NAMALWA (cell line): ENCODE measurements around the gene ZDHHC16.
"Not testable (repeated sequence)": the region's sequence is repeated elsewhere in the genome, so short reads cannot be mapped to it uniquely, and the experiment has no call there.

Experiments used
- DNase-seq: peaks from one replicate; pipeline ENCODE4 v3.0.0-alpha.2; 2015; ENCODE audit warnings: low spot score

ZDHHC16 gene

DNA sequence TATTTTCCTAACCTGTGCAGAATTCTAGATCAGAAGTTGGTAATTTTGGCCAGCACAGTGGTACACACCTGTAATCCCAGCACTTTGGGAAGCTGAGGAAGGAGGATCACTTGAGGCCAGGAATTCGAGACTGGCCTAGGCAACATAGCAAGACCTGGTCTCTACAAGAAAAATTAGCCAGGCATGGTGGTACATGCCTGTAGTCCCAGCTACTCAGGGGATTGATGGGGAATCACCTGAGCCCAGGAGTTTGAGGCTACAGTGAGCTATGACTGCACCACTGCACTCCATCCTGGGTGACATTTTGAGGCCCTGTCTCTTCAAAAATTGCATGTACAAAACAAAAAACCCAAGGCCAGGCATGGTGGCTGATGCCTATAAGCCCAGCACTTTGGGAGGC lies 11.4 kb upstream of the ZDHHC16 start:
- no peak for DNase-seq

- no peak for DNase-seq
Measured at GRCh38 chr10:97435211-97435610, 10.8 kb upstream of the ZDHHC16 start.

DNA sequence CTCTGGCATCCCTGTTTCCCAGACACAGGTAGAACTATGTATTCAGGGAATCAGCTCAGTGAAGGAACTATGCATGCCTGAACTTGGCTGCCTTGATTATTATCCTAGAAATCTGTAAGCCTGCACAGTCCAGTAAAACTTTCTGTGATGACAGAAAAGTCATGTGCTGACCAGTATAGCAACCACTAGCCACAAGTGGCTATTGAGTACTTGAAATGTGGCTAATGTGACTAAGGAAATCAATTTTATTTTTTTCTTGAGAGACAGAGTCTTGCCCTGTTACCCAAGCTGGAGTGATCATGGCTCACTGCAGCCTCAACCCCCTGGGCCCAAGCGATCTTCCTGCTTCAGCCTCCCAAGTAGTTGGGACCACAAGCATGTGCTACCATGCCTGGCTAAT lies 3.7 kb upstream of the ZDHHC16 start:
- no peak for DNase-seq

GRCh38 chr10:97444212-97444611 lies 1.8 kb upstream of the ZDHHC16 start:
- DNase-seq = no peak

DNA sequence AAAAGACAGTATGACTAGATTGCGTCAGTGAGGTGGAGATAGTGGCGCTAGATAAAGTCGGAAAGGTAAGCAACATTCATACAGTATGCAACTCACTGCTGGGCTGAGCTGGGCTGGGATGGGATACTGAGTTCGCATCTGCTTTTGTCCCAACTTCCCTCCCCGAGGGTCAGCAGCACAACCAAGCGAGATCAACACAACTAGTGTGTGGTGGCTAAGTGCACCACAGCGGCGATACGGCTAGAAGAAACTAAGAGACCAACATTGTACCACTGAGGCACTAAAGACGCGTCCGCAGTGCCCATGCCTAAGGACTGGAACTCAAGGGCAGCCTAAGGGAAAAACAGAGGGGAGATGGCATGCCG lies 636 bp upstream of the ZDHHC16 start:
- no peak for DNase-seq

GRCh38 chr10:97450828-97451227 lies 4.9 kb downstream of the ZDHHC16 start:
- no peak for DNase-seq

- DNase-seq = no peak
Measured at GRCh38 chr10:97451605-97452004, 5.6 kb downstream of the ZDHHC16 start.

DNA sequence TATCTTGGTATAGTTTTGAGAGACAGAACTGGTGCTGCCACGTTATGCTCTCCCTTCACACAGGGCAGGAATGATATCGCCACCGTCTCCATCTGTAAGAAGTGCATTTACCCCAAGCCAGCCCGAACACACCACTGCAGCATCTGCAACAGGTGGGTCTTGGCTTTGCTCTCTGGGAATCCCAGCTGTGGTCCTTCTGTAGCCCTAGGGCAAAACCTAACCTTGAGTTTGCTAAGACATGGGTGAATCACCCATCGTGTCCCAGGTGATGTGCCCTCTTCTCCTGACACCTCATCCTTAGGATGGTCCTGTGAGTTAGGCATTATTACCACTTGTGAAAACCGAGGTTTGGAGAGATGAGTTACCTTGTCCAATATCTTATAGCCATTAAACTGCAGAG lies 6.4 kb downstream of the ZDHHC16 start:
- DNase-seq = no peak

- no peak for DNase-seq
Measured at GRCh38 chr10:97454330-97455036, 8.5 kb downstream of the ZDHHC16 start.

DNA sequence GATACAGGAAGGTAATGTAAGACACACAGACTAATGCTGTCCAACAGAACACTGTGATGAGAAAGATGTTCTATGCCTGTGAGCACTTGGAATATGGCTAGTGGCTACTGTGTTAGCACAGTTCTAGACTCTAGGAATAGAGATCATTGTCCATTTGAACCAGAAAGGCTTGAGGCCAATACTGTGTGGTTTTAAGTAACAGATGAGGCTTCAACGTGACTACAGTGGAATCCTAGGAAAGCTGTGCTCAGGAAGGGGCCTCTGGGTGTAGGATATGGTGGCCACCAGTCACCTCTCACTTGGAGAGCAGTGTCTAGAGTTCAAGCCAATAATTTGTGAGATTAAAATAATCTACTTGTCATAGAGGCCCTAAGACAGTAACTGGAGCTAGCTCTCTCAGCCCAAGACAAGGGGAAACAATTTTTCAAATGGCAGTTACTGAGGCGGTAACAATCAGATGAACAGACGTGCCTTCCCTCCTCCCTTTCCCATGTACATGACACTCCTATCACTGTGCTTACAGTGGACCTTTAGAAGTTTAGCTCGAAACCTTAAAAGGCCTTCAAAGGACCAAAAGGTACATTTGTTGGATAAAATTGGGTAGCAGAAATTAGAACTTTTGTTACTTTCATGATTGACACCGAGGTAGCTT lies 10.2 kb downstream of the ZDHHC16 start:
- DNase-seq = no peak

DNA sequence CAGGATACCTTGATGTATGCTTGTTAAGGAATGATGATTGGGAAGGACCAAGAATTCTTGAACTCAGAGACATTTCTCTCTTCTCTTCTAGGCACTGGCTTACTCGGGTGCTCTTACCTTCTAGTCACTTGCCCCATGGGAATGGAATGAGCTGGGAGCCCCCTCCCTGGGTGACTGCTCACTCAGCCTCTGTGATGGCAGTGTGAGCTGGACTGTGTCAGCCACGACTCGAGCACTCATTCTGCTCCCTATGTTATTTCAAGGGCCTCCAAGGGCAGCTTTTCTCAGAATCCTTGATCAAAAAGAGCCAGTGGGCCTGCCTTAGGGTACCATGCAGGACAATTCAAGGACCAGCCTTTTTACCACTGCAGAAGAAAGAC lies 10.7 kb downstream of the ZDHHC16 start:
- no peak for DNase-seq

DNA sequence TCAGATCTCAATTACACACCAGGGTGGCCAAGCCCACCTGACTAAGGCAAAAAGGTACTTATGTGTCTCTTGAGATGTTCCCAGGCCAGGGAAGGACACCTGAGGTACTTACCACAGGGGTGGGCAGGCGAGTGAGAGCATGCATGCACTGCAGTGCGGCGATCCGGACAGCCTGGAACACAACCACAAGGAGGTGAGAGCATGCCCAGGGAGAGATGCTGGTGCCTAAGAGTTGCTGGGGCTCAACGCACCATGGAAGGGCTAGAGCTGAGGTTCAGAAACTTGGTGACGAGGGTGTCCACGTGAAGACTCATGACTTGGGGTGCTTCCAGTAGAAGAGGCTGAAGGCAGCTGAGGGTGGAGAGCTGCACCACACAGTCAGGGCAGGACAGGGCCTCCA lies 13.1 kb downstream of the ZDHHC16 start:
- DNase-seq = no peak

DNA sequence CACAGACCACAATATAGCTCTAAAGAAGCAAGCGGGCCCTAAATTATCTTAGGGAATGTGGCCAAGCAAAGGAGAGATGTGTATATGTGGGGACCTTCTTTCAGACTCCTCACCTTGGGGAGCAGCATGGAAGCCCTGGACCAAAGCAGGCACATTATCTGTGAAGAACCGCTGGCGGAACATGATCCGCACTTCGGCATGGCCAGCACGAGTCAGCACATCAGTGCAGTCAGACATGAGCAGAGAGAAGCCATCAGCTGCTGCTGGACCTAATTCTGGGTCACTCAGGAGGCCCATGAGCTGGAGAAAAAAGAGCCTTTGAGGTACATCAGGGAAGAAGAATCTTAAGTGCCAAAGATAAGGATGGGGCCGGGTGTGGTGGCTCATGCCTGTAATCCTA lies 14.0 kb downstream of the ZDHHC16 start:
- DNase-seq = no peak

DNA sequence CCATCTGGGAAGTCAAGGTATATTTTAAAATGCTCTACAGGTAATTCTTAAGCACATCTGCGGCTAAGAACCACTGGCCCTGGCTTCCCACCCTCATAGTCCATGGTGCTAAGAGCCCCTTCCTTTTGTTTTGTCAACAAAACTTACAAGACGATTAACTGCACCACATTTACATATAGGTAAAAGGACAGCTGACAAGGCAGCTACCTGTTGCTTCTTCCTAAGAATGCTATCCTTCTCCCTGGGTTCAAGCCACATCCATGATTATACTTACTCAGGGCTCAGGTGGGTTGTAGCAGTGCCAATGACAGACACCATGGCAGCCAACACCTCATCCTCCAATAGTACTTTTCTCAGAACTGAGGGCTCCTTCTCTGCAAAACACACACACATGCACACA lies 16.3 kb downstream of the ZDHHC16 start:
- no peak for DNase-seq

GRCh38 chr10:97463363-97464132 lies 17.6 kb downstream of the ZDHHC16 start:
- peak; percentile 74 for DNase-seq

GRCh38 chr10:97464226-97464625 lies 18.3 kb downstream of the ZDHHC16 start:
- DNase-seq = no peak

DNA sequence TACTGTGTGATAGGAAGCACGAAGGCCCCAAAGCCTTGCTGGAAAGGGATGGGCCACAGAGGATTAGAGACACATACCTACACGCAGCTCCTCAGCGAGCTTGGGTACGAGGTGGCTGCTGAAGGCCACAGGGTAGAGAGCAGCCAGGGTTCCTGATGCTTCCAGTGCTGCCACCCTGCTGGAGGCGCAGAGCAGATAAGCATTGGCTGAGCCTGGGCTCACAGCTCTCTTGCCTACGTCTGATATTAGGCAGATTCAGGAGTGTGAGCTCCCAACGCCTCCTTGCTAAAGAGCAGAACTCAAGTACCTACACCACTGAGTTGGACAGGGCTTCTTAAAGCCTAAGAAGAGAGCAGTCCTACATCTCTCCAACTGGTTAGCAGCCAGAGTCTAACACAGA lies 20.0 kb downstream of the ZDHHC16 start:
- no peak for DNase-seq

GRCh38 chr10:97466755-97467154 lies 20.8 kb downstream of the ZDHHC16 start:
- DNase-seq = no peak

DNA sequence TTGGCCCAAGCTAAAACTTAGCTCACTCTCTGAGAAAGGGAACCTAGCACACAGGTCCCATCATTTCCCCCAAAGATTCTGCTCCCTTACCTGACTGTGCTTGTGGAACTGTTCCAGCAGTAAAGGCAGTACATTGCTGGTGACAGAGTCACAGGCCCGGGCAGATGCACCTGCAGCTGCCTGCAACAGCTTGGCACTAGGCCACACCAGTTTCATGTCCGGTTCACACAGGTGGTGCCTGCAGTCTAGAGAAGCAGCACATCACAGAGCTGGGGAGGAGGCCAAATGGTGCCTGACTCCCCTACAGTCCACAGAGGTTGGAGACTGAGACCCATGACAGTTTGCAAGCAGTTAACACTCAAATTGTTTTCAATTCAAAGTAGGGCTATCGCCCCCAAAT lies 22.2 kb downstream of the ZDHHC16 start:
- DNase-seq = peak; percentile 75

DNA sequence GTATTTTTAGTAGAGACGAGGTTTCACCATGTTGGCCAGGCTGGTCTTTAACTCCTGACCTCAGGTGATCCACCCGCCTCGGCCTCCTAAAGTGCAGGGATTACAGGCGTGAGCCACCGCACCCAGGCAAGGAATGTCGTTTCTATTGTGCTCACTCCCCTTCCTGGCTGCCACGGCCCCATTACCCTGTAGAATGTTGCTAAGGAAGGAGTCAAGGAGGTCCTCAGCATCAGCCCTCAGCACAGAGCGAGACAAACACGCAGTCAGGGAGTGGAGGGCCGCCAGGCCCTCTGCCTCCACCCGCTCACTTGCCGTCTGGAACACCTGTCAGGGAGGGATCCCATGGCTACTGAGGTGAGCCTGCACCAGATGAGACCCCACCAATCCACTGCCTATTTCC lies 22.8 kb downstream of the ZDHHC16 start:
- DNase-seq = not testable (repeated sequence)

DNA sequence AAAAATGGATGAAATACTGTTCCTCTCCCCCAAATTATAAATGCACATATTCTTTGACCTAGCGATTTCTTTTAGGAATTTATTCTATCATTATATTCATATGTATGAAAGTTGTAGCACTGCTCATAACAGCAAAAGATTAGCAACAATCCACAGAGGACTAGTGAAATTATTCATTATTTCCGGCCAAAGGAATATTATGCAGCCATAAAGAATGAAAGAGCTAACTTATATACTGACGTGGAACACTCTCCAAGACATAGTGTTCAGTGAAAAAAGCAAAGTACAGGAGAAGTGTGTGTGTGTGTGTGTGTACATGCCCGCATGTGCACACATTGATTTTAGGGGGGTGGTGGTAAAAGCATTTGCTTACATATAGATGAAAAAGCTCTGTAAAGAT lies 28.9 kb downstream of the ZDHHC16 start:
- no peak for DNase-seq

- DNase-seq = no peak
Measured at GRCh38 chr10:97475936-97476594, 30.1 kb downstream of the ZDHHC16 start.

- not testable (repeated sequence) for DNase-seq
Measured at GRCh38 chr10:97479410-97479809, 33.4 kb downstream of the ZDHHC16 start.
